Measurements from ENCODE around the gene STPG2.

DNA sequence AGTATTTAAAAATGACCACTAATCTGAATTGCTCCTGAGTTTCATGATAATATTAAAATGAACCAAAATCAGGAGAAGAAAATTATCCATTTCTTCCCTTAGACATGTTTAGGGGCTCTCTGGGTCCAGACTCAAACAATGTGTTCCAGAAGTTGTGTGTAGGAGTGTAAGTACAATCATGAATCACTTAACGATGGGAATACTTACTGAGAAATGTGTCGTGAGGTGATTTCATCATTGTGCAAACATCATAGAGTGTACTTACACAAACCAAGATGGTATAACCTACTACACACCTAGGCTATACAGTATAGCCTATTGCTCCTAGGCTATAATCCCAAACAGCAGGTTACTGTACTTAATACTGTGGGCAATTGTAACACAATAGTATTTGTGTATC, 74.8 kb downstream of the STPG2 start:
- TF ChIP-seq, protein P1, sequence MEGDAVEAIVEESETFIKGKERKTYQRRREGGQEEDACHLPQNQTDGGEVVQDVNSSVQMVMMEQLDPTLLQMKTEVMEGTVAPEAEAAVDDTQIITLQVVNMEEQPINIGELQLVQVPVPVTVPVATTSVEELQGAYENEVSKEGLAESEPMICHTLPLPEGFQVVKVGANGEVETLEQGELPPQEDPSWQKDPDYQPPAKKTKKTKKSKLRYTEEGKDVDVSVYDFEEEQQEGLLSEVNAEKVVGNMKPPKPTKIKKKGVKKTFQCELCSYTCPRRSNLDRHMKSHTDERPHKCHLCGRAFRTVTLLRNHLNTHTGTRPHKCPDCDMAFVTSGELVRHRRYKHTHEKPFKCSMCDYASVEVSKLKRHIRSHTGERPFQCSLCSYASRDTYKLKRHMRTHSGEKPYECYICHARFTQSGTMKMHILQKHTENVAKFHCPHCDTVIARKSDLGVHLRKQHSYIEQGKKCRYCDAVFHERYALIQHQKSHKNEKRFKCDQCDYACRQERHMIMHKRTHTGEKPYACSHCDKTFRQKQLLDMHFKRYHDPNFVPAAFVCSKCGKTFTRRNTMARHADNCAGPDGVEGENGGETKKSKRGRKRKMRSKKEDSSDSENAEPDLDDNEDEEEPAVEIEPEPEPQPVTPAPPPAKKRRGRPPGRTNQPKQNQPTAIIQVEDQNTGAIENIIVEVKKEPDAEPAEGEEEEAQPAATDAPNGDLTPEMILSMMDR (IDR thresholded peaks at IDR 0.05) = no peak
- TF ChIP-seq POLR2A (IDR thresholded peaks at IDR 0.05) = no peak
